ENCODE results near the gene GOLGA6D. TPM values are rescaled to one million over a fixed set of nuclear protein-coding genes. Genes with fewer than 3 reads are reported as not detected.
A peak's percentile ranks its signal among the peaks of the same experiment; 100 is the strongest.
"Not testable (repeated sequence)": the region's sequence is repeated elsewhere in the genome, so short reads cannot be mapped to it uniquely, and the experiment has no call there.

The GOLGA6D gene
- total and polyA plus RNA-seq, 4 donors = 0.12 TPM; not detected in 3

DNA sequence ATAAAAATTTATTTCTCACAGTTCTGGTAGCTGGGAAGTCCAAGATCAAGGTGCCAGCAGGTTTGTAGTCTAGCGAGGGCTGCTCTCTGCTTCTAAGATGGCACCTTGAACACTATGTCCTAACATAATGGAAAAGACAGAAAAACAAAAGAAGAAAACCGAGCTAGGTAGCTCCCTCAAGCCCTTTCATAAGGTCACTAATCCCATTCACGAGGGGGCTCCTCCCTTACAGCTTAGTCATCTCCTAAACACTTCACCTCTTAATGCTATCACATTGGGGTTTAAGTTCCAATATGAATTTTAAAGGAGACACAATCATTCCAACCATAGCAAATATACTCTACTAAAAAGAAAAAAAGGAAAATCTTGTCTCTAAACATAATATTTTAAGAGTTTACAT lies 23.6 kb downstream of the GOLGA6D start:
- no peak overlapping the region for H3K9ac ChIP-seq (ENCODE audit: insufficient read depth in 1 of 2, low read length in 2 of 2)
- no peak overlapping the region for H3K4me3 ChIP-seq
- H3K27me3 ChIP-seq (ENCODE audit: control insufficient read depth in 3 of 3, insufficient read depth in 3 of 3, low read length in 2 of 3) = peaks cover 0 to 14% (median 5%) of the 10 kb centered on the region in 3 donors
- H3K9me3 ChIP-seq (ENCODE audit: control insufficient read depth in 4 of 4, insufficient read depth in 3 of 4, low read length in 3 of 4) = no peaks in the 10 kb centered on the region
- WGBS, 2 donors = 65 to 74% methylated on average over 3 of the region's 3 CpGs
- TF ChIP-seq, protein P1, sequence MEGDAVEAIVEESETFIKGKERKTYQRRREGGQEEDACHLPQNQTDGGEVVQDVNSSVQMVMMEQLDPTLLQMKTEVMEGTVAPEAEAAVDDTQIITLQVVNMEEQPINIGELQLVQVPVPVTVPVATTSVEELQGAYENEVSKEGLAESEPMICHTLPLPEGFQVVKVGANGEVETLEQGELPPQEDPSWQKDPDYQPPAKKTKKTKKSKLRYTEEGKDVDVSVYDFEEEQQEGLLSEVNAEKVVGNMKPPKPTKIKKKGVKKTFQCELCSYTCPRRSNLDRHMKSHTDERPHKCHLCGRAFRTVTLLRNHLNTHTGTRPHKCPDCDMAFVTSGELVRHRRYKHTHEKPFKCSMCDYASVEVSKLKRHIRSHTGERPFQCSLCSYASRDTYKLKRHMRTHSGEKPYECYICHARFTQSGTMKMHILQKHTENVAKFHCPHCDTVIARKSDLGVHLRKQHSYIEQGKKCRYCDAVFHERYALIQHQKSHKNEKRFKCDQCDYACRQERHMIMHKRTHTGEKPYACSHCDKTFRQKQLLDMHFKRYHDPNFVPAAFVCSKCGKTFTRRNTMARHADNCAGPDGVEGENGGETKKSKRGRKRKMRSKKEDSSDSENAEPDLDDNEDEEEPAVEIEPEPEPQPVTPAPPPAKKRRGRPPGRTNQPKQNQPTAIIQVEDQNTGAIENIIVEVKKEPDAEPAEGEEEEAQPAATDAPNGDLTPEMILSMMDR (IDR thresholded peaks at IDR 0.05; ENCODE audit: control extremely low read depth, extremely low read depth) = no peak
- ATAC-seq (ENCODE audit: insufficient read depth, low FRiP score) (no peak), DNase-seq (no peak)
- no peak overlapping the region for H3K27ac ChIP-seq (ENCODE audit: low read depth in 1 of 2, low read length in 1 of 2)
- H3K4me1 ChIP-seq (ENCODE audit: control insufficient read depth in 5 of 5, insufficient read depth in 5 of 5, low read length in 5 of 5) = no peaks in the 10 kb centered on the region
- H3K36me3 ChIP-seq (ENCODE audit: control insufficient read depth in 4 of 4, insufficient read depth in 4 of 4, low read length in 4 of 4) = no peaks in the 10 kb centered on the region

DNA sequence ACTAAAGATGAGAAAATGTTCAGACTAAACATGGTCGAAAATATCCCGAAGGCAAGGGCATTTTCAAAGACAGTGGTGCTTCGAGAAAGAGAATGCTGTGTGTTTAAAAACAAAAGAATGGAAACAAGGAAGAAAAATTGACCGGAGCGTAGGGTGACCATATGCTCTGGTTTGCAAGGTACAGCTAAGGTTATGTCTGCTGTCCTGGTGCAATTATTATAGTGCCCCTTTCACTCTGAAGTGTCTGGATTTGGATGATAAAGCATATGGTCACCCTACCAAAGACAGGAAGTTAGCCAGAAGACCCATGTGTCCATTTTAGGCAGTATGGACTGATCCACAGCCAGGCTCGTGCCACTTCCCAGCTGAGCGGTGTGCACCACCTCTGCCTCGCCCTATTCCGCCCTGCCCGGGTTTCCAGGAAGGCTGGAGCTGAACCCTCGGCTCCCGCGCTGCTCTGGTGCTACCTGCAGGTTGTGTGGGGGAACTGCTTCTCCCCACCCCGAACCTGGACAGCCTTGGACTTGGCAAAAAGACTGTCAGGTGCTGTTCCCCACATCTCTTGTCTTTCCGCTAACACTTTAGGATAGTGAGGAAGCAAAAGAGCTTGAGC lies 25.2 kb downstream of the GOLGA6D start:
- H3K4me3 ChIP-seq = no peak overlapping the region
- no peaks in the 10 kb centered on the region for H3K9me3 ChIP-seq (ENCODE audit: control insufficient read depth in 4 of 4, insufficient read depth in 3 of 4, low read length in 3 of 4)
- no peak for ATAC-seq (ENCODE audit: insufficient read depth, low FRiP score)
- no peaks in the 10 kb centered on the region for H3K4me1 ChIP-seq (ENCODE audit: control insufficient read depth in 5 of 5, insufficient read depth in 5 of 5, low read length in 5 of 5)
- peaks cover 0 to 14% (median 5%) of the 10 kb centered on the region in 3 donors for H3K27me3 ChIP-seq (ENCODE audit: control insufficient read depth in 3 of 3, insufficient read depth in 3 of 3, low read length in 2 of 3)
- WGBS, 2 donors = 34 to 37% methylated on average over 15 of the region's 15 CpGs
- peak; percentile 5 to 27 (median 21) for DNase-seq
- TF ChIP-seq, protein P1 (IDR thresholded peaks at IDR 0.05; ENCODE audit: control extremely low read depth, extremely low read depth) = no peak
- H3K9ac ChIP-seq (ENCODE audit: insufficient read depth in 1 of 2, low read length in 2 of 2) = no peak overlapping the region
- no peaks in the 10 kb centered on the region for H3K36me3 ChIP-seq (ENCODE audit: control insufficient read depth in 4 of 4, insufficient read depth in 4 of 4, low read length in 4 of 4)
- no peak overlapping the region for H3K27ac ChIP-seq (ENCODE audit: low read depth in 1 of 2, low read length in 1 of 2)

DNA sequence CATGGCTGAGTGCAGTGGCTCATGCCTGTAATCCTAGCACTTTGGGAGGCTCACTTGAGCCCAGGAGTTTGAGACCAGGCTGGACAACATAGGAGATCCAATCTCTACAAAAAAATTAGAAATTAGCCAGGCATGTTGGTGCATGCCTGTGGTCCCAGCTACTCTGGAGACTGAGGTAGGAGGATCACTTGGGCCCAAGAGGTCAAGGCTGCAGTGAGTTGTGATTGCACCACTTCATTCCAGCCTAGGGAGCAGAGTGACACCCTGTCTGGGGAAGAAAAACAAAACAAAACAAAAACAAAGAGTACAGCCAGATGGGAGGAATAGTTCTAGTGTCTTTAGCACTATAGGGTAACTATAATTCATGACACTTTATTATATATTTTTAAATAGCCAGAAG lies 27.1 kb downstream of the GOLGA6D start:
- H3K9ac ChIP-seq (ENCODE audit: insufficient read depth in 1 of 2, low read length in 2 of 2) = no peak overlapping the region
- TF ChIP-seq, protein P1 (IDR thresholded peaks at IDR 0.05; ENCODE audit: control extremely low read depth, extremely low read depth) = no peak
- no peak overlapping the region for H3K4me3 ChIP-seq
- H3K27ac ChIP-seq (ENCODE audit: low read depth in 1 of 2, low read length in 1 of 2) = no peak overlapping the region
- H3K9me3 ChIP-seq (ENCODE audit: control insufficient read depth in 4 of 4, insufficient read depth in 3 of 4, low read length in 3 of 4) = no peaks in the 10 kb centered on the region
- ATAC-seq (ENCODE audit: insufficient read depth, low FRiP score) (no peak), DNase-seq (no peak)
- H3K27me3 ChIP-seq (ENCODE audit: control insufficient read depth in 3 of 3, insufficient read depth in 3 of 3, low read length in 2 of 3) = peaks cover 0 to 14% (median 5%) of the 10 kb centered on the region in 3 donors
- H3K36me3 ChIP-seq (ENCODE audit: control insufficient read depth in 4 of 4, insufficient read depth in 4 of 4, low read length in 4 of 4) = no peaks in the 10 kb centered on the region
- no peaks in the 10 kb centered on the region for H3K4me1 ChIP-seq (ENCODE audit: control insufficient read depth in 5 of 5, insufficient read depth in 5 of 5, low read length in 5 of 5)

DNA sequence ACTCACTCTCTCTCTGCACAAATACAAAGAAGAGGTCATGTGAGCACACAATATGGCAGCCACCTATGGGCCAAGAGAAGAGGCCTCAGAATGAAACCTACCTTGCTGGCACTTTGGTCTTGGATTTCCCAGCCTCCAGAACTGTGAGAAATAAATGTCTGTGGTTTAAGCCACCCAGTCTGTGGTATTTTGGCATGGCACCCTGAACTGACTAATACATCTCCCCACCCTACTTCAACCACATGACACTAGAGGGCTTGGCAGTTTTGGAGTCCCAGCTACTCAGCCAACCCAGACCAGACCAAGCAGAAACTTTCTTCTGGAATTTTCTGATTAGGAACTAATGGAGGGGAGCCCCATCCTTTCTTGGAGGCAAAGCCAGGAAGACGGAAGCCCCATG lies 29.9 kb downstream of the GOLGA6D start:
- not testable (repeated sequence) for H3K27me3 ChIP-seq (ENCODE audit: control insufficient read depth in 3 of 3, insufficient read depth in 3 of 3, low read length in 2 of 3); H3K9ac ChIP-seq (ENCODE audit: insufficient read depth in 1 of 2, low read length in 2 of 2); H3K4me1 ChIP-seq (ENCODE audit: control insufficient read depth in 5 of 5, insufficient read depth in 5 of 5, low read length in 5 of 5); H3K4me3 ChIP-seq; DNase-seq; H3K9me3 ChIP-seq (ENCODE audit: control insufficient read depth in 4 of 4, insufficient read depth in 3 of 4, low read length in 3 of 4); ATAC-seq (ENCODE audit: insufficient read depth, low FRiP score); H3K36me3 ChIP-seq (ENCODE audit: control insufficient read depth in 4 of 4, insufficient read depth in 4 of 4, low read length in 4 of 4); H3K27ac ChIP-seq (ENCODE audit: low read depth in 1 of 2, low read length in 1 of 2)
- 95 to 97% methylated on average over 1 of the region's 1 CpG for WGBS, 2 donors
